ENCODE measurements around the gene ASB5.

Gene ASB5

DNA sequence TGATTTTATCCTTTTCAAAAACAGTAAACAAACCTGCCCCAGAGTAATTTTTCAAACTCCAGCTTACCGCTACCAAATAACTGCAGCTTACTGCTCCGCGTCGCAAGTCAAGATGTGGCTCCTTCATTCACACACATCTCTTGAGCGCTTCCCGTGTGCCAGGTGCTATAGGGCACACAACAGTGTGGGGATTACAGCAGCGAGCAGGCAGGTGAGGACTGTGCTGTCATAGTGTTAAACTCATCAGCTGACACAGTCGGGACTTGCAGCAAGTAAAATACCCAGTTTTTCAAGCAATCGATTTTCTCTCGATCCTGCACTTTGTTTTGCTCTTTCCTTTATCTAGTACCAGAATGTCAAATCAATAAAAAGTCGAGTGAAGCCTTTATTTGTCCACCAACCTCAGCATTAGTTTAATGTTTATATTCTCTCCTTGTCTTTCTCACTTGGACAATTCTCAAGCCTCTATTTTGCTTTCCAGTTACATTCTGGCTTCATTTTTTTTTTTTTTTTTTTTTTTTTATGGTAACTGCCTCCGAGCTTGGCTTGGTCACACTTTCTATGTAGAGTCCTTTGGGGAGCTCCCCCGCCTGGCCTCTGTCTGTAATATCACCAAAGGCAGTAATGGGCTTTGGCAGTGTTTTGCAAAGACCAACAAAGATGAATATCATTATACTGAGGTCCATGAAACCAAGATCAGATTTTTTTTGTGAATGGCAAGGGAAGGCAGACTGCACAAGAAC, 8.3 kb upstream of the ASB5 start:
- peak; percentile 35 for DNase-seq (ENCODE audit: low read depth, low spot score)

DNA sequence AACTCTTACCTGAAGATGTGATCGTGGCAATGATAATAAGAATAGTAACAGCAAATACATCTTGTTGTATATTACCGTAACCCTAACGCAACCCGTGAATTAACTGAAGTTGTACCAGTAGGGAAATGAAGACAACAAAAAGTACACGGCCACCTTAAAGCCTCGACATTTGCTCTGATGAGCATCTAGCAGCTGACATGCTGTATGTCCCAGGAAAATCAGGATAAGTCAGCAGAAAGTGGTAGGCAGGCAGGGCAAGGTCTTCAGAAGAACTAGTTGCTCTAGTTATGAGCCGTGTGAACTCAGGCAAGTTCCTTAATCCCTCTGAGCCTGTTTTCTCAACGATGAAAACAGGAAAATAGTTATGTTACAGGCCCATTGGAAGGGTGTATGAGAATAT, 7.7 kb upstream of the ASB5 start:
- no peak for DNase-seq (ENCODE audit: low read depth, low spot score)

DNA sequence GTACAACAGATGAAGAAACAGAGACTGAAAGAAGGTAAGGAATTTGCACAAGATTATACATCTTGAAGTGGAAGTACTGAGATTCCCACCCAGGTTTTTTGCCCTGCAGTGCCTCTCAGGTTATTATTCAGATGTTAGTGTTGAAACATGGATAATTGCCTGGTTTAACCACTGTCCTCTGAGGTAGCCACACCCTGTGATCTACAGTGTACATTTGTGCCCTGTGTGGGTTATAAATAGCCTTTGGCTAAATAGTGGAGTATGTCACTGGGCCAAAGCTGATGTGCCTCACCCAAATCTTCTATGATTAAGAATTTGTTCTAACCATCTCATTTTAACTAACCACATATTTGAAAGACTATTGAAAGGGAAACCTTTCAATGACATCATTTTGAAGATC, 5.4 kb upstream of the ASB5 start:
- DNase-seq (ENCODE audit: low read depth, low spot score), result no peak

DNA sequence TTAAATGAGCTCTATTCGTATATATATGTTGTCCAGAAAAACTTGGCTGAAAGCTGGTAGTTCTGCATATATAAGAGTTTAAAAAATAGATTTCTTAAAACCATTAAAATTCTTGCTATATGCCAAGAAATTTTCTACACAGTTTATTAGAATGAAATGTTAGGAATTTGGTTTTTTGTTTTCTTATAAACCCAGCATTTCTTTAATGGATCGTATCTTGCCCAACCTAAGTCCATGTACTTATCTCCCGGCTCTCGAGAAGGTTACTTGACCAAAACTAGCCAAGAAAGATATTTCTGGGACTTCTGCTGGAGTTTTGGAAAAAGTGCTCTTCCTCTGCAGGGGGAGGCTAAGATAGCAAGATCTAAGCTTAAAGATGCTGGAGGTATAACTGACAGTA, 4.7 kb upstream of the ASB5 start:
- no peak for DNase-seq (ENCODE audit: low read depth, low spot score)

DNA sequence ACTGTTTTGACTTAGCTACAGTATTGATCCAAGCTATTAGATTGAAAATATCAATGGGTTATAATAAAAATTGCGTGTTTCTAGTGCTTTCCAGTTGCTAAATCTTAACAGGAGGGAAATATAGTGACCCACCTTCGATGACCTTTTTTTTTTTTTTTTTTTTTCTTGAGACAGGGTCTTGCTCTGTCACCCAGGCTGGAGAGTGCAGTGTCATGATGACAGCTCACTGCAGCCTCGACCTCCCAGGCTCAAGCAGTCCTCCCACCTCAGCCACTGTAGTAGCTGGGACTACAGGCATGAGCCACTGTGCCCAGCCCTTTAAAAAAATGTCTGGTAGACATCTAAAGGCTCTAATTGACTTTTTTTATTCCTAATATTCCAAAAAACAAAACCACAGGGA, 3.8 kb upstream of the ASB5 start:
- DNase-seq (ENCODE audit: low read depth, low spot score), result no peak

DNA sequence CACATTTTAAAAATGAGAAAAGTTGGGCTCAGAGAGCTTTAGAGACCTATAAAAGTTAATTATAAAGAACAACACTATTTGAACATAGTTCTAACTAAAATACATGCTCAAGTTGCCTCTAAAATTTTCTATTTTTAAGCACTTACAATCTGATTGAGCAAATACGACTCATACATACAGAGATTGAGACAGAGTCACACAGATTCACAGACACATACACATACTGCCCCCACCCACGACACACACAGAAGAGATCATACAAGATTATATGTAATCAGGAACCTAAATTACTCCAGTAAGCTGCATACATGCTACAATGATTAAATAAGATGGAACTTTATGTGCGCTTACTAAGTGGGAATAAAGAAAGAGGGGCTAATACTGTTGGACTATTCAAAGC, 2.7 kb upstream of the ASB5 start:
- no peak for DNase-seq (ENCODE audit: low read depth, low spot score)

DNA sequence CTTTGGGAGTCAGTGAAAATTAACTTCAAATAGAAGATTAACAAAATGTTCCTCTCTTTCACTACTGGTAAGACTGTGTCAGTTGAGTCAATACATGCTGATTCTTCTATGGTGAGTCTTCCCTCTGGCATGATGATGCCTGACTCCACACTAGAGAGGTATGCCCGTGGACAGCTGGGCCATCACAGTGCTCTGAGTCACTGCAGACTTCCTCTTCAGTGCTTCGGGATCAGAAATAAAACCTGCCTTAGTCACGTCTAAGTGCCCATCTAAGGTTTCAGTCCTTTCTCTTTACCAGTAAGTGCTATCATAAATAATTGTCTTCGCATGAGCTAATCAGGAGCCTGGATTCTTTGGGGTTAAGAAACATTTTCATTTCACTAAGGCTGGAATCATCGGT, 1.6 kb upstream of the ASB5 start:
- DNase-seq (ENCODE audit: low read depth, low spot score), result peak; percentile 23

DNA sequence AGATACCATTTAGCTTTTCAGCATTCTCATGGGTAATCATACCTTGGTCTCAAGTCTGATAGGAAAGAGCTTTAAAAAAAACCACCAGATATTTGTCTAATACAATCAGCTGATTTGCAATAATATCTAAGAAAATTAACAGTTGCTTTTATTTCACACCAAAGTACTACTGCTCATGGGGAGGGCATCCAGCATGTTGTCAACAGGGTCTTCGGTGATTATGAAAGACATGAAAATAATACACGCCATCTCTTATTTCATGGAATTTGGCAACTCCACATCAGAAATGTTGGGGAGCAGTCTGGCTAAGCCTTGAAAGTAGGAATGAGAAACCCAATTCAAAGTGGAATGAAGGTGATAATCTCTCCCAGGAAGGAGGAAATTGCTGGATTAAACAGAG, 3.0 kb downstream of the ASB5 start:
- DNase-seq (ENCODE audit: low read depth, low spot score), result no peak

DNA sequence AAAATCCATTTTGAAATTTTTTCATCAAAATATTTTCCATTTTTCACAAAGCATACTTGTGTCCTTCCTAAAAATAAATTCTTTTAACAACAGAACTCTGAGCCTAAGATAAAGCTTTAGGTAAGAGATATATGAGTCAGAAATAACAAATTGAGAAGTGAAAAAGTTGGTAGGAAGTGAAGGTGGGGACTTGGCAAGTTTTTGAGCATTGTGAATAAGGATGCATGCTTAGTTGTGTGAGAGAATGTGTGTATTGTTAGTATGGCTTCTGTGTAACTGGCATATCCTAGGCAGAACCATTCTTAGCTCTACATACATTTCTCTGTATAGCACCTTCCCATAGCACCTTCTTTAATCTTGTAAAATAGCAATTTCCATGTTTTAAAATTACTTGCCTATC, 6.8 kb downstream of the ASB5 start:
- DNase-seq (ENCODE audit: low read depth, low spot score), result no peak

DNA sequence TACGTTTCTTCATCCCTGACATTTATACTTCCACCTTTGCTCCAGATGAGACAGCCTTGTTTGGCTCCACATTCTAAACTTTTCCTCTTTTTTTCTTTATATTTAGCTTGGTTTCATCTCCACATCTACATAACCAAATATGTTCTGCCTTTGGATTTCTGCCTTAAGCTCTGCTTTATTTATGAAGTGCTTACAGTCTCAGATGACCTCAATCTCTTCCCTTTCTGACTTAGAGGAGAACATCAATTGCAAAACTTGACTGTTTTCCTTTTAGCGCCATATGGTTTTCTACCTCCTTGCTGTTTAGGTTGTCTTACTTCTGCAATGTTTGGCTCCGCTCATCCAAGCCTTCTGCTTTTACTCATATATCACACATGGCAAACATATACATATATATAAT, 7.5 kb downstream of the ASB5 start:
- DNase-seq (ENCODE audit: low read depth, low spot score), result no peak

DNA sequence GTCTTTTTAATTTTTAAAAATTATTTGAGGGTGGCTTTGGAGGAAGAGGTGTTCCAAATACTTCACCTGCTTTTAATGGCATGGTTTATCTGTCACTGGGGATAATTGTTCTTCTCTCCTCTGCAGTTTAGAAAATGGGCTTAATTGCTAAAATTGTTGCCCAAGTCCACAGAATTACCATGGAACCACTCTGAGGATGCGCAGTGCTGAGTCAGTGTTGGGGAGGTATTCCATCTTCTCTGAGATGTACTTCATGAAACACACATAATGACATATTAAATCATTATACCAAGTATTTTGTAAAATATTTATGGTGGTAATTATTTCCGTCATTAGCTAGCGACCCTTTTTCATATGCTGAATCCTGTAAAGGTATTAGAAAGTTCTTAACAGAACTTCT, 8.0 kb downstream of the ASB5 start:
- no peak for DNase-seq (ENCODE audit: low read depth, low spot score)

DNA sequence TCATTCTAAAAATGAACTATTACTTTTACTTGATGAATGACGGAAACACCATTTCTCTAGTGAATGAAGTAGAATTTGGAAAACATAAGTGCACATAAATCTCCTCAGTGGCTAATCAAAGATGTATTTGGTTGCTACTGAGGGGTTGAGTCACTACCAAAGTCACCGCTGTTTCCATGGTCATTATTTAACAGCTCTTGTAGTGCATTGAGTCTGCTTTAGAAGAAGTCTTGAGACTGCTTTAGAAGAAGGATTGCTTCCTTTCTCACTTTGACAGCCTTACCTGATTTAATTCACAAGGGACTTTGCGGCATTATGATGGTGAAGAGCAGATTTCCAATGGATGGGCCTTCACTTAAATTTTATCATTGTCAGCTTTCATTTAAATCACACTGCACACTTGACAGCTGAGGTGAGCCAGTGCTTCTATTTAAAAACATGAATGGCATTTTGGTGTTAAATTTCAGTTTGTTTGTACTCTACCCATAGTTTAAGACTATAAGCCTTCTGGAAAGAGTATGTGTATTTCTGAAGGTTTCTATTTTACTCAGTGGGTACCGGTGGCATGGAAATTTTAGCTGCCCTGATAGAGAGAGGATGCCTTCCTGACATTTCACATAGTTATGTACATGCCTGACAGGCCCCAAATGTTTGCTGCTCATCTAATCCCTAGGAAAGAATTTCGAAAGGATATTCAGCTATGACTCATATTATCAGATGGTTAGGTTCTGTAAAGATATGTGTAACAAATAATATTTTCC, 9.5 kb downstream of the ASB5 start:
- no peak for DNase-seq (ENCODE audit: low read depth, low spot score)

DNA sequence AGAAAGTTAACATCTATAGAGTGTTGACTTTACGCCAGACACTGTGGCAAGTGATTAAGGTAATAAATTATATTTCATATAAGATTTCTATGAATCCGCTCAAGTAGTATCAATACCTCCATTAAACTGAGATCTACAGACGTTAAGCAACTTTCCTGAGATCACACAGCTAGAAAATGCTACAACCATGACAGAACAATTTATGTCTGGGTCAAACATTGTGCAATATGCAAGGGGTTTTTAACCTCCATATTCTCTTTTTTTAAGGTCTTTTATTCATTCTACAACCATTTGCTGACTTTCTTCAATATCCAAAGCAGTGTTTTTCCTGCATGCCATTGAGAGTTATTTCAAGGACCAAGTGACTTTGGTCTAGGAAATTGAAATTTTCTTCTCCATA, 10.9 kb downstream of the ASB5 start:
- no peak for DNase-seq (ENCODE audit: low read depth, low spot score)

DNA sequence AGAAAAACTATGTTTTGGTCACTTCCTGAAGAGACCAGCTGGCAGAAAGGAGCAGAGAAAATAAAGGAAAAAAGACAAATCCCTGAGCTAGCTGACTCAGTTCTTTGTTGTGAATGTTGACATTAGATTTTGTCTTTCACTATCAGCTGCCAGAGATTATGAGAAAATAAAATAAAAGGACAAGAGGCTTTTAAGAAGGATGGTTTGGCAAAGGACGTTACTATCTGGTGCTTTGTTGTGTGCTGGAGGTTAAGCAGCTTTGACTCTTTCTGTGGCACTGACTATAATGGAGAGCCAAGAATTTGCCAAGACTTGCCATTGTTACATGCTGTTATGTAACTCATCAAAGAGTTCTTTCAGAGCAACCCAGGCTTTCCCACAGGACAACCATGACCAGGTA, 12.1 kb downstream of the ASB5 start:
- no peak for DNase-seq (ENCODE audit: low read depth, low spot score)

DNA sequence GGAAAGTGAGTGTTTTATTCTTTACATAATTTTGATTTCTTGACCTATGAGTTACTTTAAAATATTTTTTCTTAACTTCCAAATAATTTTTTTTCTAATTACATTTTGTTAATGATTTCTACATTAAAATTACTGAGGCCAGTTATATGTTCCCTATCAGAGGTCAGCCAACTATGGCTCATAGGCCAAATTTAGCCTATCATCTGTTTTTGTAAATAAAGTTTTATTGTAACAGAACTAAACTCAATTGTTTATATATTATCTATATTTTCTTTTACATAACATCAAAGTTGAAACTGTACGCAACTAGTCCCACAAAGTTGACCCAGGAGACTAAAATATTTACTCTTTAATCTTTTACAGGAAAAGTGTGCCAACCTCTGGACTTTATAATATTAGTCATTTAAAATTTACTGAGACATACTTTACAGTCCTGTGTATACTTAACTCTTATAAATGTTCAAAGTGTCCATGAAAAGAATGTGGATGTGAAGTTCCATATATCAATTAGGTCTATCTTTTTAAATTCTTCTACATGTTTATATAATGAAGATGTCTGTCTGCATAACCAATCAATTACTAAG, 26.2 kb downstream of the ASB5 start:
- no peak for DNase-seq (ENCODE audit: low read depth, low spot score)

DNA sequence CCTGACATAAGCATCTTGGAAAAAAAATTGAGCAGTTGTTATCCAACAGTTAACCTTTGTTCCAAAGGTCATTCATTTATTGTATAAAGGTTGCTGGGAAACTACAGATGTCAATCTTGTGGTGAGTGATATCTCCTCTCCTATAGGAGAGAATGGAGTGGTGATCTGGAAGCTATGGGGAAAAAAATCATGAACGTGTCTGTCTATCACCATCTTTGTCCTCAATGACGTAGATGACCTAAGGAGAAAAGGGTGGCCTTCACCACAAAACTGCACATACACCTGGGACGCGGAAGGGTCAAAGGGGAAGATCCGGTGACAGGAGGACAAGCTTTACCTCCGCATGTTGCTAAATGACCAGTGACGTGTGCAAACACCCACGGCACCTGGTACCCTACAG, 27.3 kb downstream of the ASB5 start:
- DNase-seq (ENCODE audit: low read depth, low spot score), result no peak

DNA sequence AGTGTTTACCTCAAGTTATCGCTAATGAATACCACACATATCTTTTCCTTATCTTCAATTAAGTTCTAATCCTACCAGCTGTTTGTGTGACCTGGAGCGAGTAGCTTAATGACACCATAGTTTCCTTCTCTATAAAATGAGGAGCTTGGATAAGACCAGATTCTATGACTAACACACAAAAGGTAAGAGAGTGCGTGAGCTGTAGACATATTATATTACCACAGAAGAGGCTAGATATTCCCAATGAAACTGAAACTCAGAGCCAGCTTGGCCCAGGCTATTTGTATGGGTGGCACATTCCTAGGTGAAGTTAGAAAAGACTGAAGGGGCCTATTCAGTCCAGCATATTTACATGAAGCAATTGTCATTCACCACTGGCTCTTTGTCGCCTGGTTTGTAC, 30.2 kb downstream of the ASB5 start:
- no peak for DNase-seq (ENCODE audit: low read depth, low spot score)

DNA sequence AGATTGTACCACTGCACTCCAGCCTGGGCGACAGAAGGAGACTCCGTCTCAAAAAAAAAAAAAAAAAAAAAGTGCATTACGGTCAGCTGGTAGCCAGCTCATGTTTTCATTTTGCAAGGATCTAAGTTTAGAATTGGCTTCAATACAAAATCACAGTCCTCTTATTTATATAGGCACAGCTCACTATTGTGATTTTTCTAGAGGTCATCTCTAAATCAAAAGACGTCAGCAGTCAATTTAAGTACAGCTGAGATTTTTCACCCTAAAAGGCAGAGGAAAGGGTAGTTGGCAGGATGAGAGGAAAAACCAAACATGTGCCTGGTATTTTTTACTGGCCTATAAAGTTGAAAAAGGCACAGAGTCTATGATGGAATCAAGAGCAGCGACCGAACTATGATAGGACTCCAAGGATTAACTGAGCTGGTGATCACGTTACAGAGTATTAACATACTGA, 30.8 kb downstream of the ASB5 start:
- DNase-seq (ENCODE audit: low read depth, low spot score), result no peak

DNA sequence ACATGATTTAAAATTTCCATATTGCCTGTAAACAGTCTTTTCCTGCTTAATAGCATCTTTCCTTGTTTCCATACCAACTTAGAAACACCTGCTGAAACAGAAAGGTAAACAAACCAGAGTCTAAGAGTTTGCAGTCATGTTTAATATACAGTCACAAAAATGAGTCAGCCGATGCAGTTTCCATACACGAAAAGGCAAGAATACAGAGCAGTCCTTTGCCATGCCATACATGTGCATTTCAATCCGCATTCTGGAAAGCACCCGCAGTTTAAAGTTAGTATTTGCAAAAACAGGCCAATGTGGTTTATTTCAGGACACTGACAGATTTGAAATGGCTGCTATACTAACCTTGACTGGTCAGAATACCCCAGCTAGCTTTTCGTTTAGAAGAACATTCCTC, 32.1 kb downstream of the ASB5 start:
- DNase-seq (ENCODE audit: low read depth, low spot score), result no peak

DNA sequence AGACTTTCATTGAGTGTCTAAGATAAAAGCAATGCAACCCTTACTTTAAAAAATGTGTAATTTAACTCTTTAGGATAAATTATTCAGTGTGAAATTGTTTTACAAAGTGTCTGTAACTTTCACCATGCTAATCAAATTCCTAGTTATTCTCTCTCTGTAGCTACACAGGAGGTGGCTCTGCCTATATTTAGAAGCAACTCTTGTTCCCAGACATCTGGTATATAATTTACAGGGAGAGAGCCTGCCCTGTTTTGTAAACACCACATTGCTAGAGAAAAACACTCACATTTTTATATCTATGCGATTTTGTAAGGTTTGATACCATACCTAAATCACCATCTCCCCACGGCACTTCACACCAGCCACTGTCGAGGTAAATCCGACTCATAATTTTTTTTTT, 38.2 kb downstream of the ASB5 start:
- no peak for DNase-seq (ENCODE audit: low read depth, low spot score)

DNA sequence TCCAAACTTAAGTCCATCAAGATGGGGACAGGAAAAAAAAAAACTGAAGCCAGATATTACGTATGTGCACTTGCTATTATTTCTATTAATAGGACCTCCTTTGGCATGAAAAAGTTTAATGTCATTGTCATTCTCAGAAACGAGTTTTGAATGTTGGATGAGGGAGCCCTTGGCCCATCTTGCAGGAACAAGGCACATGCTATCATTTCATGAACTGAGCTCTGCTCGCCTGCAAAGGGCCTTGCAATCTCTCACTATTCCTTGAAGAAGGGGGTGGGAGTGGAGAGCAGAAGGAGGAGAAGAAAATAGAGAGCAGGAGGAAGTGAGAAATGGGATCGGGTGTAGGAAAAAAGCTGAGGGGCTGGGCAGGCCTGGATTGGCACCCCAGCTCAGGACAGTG, 39.4 kb downstream of the ASB5 start:
- no peak for DNase-seq (ENCODE audit: low read depth, low spot score)

DNA sequence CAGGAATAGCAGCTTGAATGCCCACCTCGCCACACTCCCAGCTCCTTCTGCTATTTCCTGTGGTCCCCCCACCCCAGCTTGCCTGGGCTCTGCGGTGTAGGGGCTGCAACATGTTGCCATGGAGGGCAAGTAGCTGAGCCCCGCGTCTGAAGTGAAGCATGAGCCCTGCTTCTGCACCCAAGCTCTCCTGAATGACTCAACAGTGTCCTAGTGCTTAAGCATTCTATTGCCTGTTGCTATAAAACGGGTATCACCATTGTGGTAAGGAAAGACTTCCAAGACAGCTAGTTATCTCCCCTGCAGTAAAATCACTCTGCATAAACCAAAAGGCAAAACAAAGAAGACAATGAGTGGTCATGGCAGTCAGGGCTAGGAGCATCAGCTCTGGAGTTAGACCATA, 42.3 kb downstream of the ASB5 start:
- no peak for DNase-seq (ENCODE audit: low read depth, low spot score)

DNA sequence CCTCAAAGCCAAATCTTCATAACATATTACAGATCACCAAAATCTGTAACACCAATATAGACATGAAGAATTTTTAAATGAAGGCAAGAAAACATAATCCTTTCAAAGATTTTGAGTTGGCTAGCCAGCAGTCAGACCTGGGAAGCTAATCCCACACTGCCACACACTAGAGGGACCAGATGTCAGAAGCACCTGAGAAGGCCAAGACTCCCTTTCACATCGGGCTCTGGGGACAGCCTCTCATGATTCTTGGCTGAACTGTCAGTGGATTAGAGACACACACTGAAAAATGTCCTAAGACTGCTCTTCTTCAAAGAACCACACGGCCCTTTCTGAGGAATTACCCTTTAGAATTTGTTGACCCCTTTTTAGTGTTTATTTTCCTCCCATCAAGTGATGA, 45.5 kb downstream of the ASB5 start:
- no peak for DNase-seq (ENCODE audit: low read depth, low spot score)

Data from ELF-1 (cell line).